Measurements from ENCODE around the gene CIRBP. TPM values are rescaled to one million over a fixed set of nuclear protein-coding genes. Genes with fewer than 3 reads are reported as not detected.

CIRBP gene
- total and polyA plus RNA-seq, 2 of the 13 experiments (the other 11 are each of a cell fraction or from before 2014, with no cell fraction given) = 133 to 140 TPM

DNA sequence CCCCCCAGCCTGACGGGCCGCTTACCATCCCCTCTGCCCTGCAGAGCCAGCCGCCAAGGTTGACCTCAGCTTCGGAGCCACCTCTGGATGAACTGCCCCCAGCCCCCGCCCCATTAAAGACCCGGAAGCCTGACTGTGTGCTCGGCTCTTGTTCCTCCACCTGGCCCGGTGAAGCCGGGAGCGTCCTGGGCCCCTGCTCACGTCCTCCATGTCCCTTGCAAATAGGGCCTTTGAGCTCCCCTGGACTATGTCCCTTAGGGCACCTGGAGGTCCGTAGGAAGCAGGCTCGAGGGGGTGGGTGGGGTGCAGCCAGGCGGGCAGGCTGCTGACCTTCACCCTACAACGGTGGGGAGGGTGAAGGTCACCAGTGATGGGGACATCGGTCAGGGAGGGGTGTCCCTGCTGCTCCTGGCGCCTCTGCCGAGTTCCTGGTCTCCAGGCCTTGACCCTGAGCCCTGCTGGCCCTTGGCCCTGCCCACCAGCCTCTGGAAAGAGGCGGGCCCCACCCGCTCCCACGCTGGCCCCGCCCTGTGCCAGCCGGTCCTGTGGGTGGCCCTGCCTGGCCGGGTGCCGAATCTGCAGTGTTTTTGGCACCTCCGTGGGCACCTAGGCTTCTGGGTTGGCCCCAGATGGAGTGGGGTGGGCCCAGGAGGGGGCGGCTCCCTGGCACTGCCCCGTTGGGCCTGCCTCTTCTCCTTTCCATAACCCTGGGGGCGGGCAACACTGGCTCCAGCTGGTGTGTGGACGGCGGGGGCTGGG lies 24.3 kb upstream of the CIRBP start (continued):
- no peak for TF ChIP-seq ZNF572 (CRISPR knock-in tag; IDR thresholded peaks at IDR 0.05)
- peak; percentile 95 for TF ChIP-seq AGO2 (optimal IDR thresholded peaks at IDR 0.05; ENCODE audit: low read depth, low read length)
- TF ChIP-seq ZNF562 (CRISPR knock-in tag; IDR thresholded peaks at IDR 0.05; ENCODE audit: borderline replicate concordance) = no peak
- TF ChIP-seq CREB1 (IDR thresholded peaks at IDR 0.05) = no peak
- peak; percentile 61; the same call in 1 of the 2 replicates for TF ChIP-seq CREB1 (CRISPR knock-in tag; IDR thresholded peaks at IDR 0.05)
- TF ChIP-seq HNF4G (IDR thresholded peaks at IDR 0.05; ENCODE audit: borderline replicate concordance, low read depth, low read length) = peak; percentile 97
- TF ChIP-seq HNF4G (CRISPR knock-in tag; IDR thresholded peaks at IDR 0.05; ENCODE audit: borderline replicate concordance, low read depth) = peak; percentile 99
- TF ChIP-seq PITX1 (CRISPR knock-in tag; IDR thresholded peaks at IDR 0.05) = peak; percentile 76
- peak; percentile 85 for TF ChIP-seq ZNF605 (CRISPR knock-in tag; IDR thresholded peaks at IDR 0.05)
- TF ChIP-seq PTBP1 (IDR thresholded peaks at IDR 0.05; ENCODE audit: low read depth, low read length, poor library complexity, severe bottlenecking) = no peak
- TF ChIP-seq, protein P1, sequence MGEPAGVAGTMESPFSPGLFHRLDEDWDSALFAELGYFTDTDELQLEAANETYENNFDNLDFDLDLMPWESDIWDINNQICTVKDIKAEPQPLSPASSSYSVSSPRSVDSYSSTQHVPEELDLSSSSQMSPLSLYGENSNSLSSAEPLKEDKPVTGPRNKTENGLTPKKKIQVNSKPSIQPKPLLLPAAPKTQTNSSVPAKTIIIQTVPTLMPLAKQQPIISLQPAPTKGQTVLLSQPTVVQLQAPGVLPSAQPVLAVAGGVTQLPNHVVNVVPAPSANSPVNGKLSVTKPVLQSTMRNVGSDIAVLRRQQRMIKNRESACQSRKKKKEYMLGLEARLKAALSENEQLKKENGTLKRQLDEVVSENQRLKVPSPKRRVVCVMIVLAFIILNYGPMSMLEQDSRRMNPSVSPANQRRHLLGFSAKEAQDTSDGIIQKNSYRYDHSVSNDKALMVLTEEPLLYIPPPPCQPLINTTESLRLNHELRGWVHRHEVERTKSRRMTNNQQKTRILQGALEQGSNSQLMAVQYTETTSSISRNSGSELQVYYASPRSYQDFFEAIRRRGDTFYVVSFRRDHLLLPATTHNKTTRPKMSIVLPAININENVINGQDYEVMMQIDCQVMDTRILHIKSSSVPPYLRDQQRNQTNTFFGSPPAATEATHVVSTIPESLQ (CRISPR knock-in tag; conservative IDR thresholded peaks at IDR 0.05) = no peak
- TF ChIP-seq SMC3 (IDR thresholded peaks at IDR 0.05; ENCODE audit: low read length) = no peak
- TF ChIP-seq, protein P2, sequence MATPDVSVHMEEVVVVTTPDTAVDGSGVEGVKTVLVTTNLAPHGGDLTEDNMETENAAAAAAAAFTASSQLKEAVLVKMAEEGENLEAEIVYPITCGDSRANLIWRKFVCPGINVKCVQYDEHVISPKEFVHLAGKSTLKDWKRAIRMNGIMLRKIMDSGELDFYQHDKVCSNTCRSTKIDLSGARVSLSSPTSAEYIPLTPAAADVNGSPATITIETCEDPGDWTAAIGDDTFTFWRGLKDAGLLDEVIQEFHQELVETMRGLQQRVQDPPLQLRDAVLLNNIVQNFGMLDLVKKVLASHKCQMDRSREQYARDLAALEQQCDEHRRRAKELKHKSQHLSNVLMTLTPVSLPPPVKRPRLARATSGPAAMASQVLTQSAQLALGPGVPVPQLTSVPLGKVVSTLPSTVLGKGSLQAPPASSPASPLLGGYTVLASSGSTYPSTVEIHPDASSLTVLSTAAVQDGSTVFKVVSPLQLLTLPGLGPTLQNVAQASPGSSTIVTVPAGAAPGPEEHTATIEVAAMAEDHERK (CRISPR knock-in tag; IDR thresholded peaks at IDR 0.05; ENCODE audit: low read depth) = no peak
- no peak for TF ChIP-seq ATRX (CRISPR knock-in tag; IDR thresholded peaks at IDR 0.05; ENCODE audit: borderline replicate concordance)
- TF ChIP-seq ZNF790 (CRISPR knock-in tag; IDR thresholded peaks at IDR 0.05; ENCODE audit: borderline replicate concordance) = peak; percentile 63; the same call in 1 of the 2 replicates
- TF ChIP-seq ZNF101 (CRISPR knock-in tag; IDR thresholded peaks at IDR 0.05; ENCODE audit: borderline replicate concordance, low read depth) = 0 out of 2 replicates have a peak, but pooled peaks have one; percentile 73
- TF ChIP-seq ZNF431 (CRISPR knock-in tag; IDR thresholded peaks at IDR 0.05; ENCODE audit: borderline replicate concordance, low read depth) = peak; percentile 48
- peak; percentile 26 for TF ChIP-seq MED13 (CRISPR knock-in tag; IDR thresholded peaks at IDR 0.05)
- TF ChIP-seq RCOR2 (CRISPR knock-in tag; IDR thresholded peaks at IDR 0.05) = peak; percentile 94
- TF ChIP-seq TEAD3 (CRISPR knock-in tag; optimal IDR thresholded peaks at IDR 0.05; ENCODE audit: borderline replicate concordance) = peak; percentile 78
- TF ChIP-seq, protein P3, sequence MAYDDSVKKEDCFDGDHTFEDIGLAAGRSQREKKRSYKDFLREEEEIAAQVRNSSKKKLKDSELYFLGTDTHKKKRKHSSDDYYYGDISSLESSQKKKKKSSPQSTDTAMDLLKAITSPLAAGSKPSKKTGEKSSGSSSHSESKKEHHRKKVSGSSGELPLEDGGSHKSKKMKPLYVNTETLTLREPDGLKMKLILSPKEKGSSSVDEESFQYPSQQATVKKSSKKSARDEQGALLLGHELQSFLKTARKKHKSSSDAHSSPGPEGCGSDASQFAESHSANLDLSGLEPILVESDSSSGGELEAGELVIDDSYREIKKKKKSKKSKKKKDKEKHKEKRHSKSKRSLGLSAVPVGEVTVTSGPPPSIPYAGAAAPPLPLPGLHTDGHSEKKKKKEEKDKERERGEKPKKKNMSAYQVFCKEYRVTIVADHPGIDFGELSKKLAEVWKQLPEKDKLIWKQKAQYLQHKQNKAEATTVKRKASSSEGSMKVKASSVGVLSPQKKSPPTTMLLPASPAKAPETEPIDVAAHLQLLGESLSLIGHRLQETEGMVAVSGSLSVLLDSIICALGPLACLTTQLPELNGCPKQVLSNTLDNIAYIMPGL (CRISPR knock-in tag; IDR thresholded peaks at IDR 0.05; ENCODE audit: borderline replicate concordance in 1 of 2, low read depth in 1 of 2) = peak; percentile 80 to 81
- no peak for TF ChIP-seq ZNF33B (CRISPR knock-in tag; IDR thresholded peaks at IDR 0.05)
- TF ChIP-seq, protein P4, sequence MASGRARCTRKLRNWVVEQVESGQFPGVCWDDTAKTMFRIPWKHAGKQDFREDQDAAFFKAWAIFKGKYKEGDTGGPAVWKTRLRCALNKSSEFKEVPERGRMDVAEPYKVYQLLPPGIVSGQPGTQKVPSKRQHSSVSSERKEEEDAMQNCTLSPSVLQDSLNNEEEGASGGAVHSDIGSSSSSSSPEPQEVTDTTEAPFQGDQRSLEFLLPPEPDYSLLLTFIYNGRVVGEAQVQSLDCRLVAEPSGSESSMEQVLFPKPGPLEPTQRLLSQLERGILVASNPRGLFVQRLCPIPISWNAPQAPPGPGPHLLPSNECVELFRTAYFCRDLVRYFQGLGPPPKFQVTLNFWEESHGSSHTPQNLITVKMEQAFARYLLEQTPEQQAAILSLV (CRISPR knock-in tag; IDR thresholded peaks at IDR 0.05; ENCODE audit: borderline replicate concordance) = peak; percentile 87
- TF ChIP-seq HOXD1 (CRISPR knock-in tag; IDR thresholded peaks at IDR 0.05) = 0 out of 2 replicates have a peak, but pooled peaks have one; percentile 19

Data from HepG2 (cell line).